HL-60 (cell line): ENCODE data around the gene ABHD18.

Source experiments
- DNase-seq, 2 experiments: peaks; one replicate each; pipeline ENCODE4 v3.0.0-alpha.2; 2010 to 2020; ENCODE audit warnings: low read depth in 1 of 2, low spot score in 1 of 2
- H3K27ac ChIP-seq: fragments of 250-450 bp; sonication (Bioruptor Pico); replicated peaks from 2 replicates; pipeline ENCODE4 v1.5.1; 2020; ENCODE audit warnings: mild to moderate bottlenecking, moderate library complexity
- H3K27me3 ChIP-seq: fragments of 250-450 bp; sonication (Bioruptor Pico); 2 replicates; pipeline ENCODE4 v1.5.1; 2021; ENCODE audit warnings: mild to moderate bottlenecking, moderate library complexity; ENCODE audit not compliant: insufficient read depth, poor library complexity, severe bottlenecking
- H3K4me3 ChIP-seq: replicated peaks from 2 replicates; pipeline ENCODE4 v1.5.1; 2011; ENCODE audit warnings: mild to moderate bottlenecking, control low read depth, low read length; ENCODE audit not compliant: insufficient read depth
- GABPA ChIP-seq: IDR thresholded peaks from 2 replicates; pipeline ENCODE4 v1.6.1; 2012; ENCODE audit warnings: low read depth
- POLR2AphosphoS5 ChIP-seq: IDR thresholded peaks from 2 replicates; pipeline ENCODE4 v1.6.1; 2012; ENCODE audit warnings: low read depth
- SPI1 ChIP-seq: IDR thresholded peaks from 2 replicates; pipeline ENCODE4 v1.6.1; 2012; ENCODE audit warnings: low read depth, mild to moderate bottlenecking, borderline replicate concordance
- TF ChIP-seq, protein P1 (sequence below): IDR thresholded peaks from one replicate; pipeline ENCODE4 v1.5.1; 2011; ENCODE audit warnings: low read length, control low read depth, inconsistent platforms; ENCODE audit not compliant: insufficient read depth
- TF ChIP-seq, protein P2 (sequence below): IDR thresholded peaks from 2 replicates; pipeline ENCODE4 v1.6.1; 2012; ENCODE audit warnings: low read depth; ENCODE audit not compliant: insufficient replicate concordance

Gene ABHD18

DNA sequence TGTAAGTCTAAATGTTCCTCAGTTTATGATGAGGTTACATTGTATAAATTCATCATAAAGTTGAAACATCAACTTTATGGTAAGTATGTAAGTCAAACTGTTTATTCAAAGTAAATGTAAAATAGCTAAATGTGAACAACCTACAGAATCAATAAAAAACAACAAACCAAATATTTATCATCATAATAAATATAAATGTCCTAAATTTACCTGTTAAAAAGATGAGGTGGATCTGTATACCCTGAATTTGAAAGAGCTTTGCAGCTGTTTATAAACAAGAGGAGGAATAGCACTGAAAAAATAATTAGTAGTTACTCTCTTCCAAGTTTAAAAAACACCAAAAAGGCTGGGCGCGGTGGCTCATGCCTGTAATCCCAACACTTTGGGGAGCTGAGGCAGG, 13.7 kb downstream of the ABHD18 start:
- no peak for DNase-seq
- Histone ChIP-seq H3K27ac (no peak overlapping the region), H3K27me3 (no peaks in the 10 kb centered on the region), H3K4me3 (no peak overlapping the region)
- TF ChIP-seq SPI1 (no peak), POLR2AphosphoS5 (no peak), GABPA (no peak)
- TF ChIP-seq, protein P1, sequence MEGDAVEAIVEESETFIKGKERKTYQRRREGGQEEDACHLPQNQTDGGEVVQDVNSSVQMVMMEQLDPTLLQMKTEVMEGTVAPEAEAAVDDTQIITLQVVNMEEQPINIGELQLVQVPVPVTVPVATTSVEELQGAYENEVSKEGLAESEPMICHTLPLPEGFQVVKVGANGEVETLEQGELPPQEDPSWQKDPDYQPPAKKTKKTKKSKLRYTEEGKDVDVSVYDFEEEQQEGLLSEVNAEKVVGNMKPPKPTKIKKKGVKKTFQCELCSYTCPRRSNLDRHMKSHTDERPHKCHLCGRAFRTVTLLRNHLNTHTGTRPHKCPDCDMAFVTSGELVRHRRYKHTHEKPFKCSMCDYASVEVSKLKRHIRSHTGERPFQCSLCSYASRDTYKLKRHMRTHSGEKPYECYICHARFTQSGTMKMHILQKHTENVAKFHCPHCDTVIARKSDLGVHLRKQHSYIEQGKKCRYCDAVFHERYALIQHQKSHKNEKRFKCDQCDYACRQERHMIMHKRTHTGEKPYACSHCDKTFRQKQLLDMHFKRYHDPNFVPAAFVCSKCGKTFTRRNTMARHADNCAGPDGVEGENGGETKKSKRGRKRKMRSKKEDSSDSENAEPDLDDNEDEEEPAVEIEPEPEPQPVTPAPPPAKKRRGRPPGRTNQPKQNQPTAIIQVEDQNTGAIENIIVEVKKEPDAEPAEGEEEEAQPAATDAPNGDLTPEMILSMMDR, result no peak

DNA sequence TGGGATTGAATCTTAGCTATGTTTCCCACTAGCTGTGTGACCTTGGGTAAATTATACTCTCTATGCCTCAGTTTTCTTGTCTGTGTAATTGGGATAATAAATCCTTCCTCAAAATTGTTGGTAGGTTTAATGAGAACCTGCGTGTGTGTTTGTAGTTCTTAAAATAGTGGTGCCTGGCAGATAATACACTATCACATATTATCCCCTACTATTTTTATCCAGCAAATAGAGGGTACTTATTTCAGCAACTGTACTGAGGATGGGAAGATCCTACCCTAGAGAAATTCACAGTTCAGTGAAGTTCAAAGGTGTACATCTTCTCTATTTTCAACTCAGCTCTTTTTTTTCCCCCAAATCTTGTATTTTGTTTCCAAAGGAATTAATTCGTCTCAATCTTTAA, 17.2 kb downstream of the ABHD18 start:
- DNase-seq, result no peak
- no peak for TF ChIP-seq SPI1
- no peak for TF ChIP-seq GABPA
- TF ChIP-seq POLR2AphosphoS5, result no peak
- TF ChIP-seq, protein P2, sequence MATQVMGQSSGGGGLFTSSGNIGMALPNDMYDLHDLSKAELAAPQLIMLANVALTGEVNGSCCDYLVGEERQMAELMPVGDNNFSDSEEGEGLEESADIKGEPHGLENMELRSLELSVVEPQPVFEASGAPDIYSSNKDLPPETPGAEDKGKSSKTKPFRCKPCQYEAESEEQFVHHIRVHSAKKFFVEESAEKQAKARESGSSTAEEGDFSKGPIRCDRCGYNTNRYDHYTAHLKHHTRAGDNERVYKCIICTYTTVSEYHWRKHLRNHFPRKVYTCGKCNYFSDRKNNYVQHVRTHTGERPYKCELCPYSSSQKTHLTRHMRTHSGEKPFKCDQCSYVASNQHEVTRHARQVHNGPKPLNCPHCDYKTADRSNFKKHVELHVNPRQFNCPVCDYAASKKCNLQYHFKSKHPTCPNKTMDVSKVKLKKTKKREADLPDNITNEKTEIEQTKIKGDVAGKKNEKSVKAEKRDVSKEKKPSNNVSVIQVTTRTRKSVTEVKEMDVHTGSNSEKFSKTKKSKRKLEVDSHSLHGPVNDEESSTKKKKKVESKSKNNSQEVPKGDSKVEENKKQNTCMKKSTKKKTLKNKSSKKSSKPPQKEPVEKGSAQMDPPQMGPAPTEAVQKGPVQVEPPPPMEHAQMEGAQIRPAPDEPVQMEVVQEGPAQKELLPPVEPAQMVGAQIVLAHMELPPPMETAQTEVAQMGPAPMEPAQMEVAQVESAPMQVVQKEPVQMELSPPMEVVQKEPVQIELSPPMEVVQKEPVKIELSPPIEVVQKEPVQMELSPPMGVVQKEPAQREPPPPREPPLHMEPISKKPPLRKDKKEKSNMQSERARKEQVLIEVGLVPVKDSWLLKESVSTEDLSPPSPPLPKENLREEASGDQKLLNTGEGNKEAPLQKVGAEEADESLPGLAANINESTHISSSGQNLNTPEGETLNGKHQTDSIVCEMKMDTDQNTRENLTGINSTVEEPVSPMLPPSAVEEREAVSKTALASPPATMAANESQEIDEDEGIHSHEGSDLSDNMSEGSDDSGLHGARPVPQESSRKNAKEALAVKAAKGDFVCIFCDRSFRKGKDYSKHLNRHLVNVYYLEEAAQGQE, result no peak
- TF ChIP-seq, protein P1, result no peak
- H3K27me3 ChIP-seq, result no peaks in the 10 kb centered on the region
- no peak overlapping the region for H3K27ac ChIP-seq
- H3K4me3 ChIP-seq, result no peak overlapping the region

DNA sequence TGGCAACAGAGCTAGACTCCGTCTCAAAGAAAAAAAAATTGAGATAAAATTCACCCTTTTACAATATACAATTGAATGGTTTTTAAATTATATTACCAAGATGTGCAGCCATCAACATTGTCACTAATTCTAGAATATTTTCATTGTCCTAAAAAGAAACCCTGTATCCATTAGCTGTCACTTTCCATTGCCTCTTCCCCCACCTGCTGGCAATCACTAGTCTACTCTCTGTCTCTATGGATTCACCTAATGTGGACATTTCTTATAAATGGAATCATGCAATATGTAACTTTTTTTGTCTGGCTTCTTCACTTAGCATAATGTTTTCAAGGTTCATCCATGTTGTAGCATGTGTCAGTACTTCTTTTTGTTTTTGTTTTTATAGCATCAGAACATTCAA, 20.8 kb downstream of the ABHD18 start:
- no peak for DNase-seq
- no peaks in the 10 kb centered on the region for H3K27me3 ChIP-seq
- TF ChIP-seq POLR2AphosphoS5, result no peak
- TF ChIP-seq SPI1, result no peak
- TF ChIP-seq, protein P2, result no peak
- TF ChIP-seq GABPA, result no peak
- TF ChIP-seq, protein P1, result no peak
- no peak overlapping the region for H3K4me3 ChIP-seq
- no peak overlapping the region for H3K27ac ChIP-seq

DNA sequence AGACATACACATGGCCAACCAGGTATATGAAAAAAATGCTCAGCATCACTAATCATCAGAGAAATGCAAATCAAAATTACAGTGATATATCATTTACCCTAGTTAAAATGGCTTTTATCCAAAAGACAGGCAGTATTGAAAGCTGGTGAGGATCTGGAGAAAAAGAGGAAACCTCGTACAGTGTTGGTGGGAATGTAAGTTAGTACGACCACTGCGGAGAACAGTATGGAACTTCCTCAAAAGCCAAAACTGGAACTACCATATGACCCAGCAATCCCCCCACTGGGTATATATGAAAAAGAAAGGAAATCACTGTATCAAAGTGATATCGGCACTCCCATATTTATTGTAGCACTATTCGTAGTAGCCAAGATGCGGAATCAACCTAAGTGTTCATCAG, 23.4 kb downstream of the ABHD18 start:
- no peak overlapping the region for H3K27ac ChIP-seq
- H3K4me3 ChIP-seq, result no peak overlapping the region

More for the DNA sequence above, 23.4 kb downstream of the ABHD18 start:
- TF ChIP-seq SPI1, result peak; percentile 54; the same call in 1 of the 2 replicates
- TF ChIP-seq, protein P1, result no peak
- DNase-seq, result no peak
- no peaks in the 10 kb centered on the region for H3K27me3 ChIP-seq
